ACC112 (cell line): ENCODE results near the gene LANCL3.

Source experiments
- H2AFZ ChIP-seq: fragments of 200-600 bp; sonication (generic); one replicate; pipeline ENCODE4 v1.6.0; 2017; ENCODE audit warnings: antibody characterized with exemption, low read length; ENCODE audit not compliant: unreplicated experiment
- H3K27ac ChIP-seq: fragments of 200-600 bp; sonication (generic); 2 replicates; pipeline ENCODE4 v1.5.1; 2014; ENCODE audit warnings: low read depth, mild to moderate bottlenecking, antibody characterized with exemption, low read length, moderate library complexity
- H3K27me3 ChIP-seq: fragments of 200-600 bp; sonication (generic); 2 replicates; pipeline ENCODE4 v1.6.1; 2014; ENCODE audit warnings: mild to moderate bottlenecking, antibody characterized with exemption, low read length, moderate library complexity, mixed read lengths; ENCODE audit not compliant: insufficient read depth
- H3K36me3 ChIP-seq: fragments of 200-600 bp; sonication (generic); 2 replicates; pipeline ENCODE4 v1.6.1; 2016; ENCODE audit warnings: mild to moderate bottlenecking, antibody characterized with exemption, low read length, moderate library complexity, mixed read lengths; ENCODE audit not compliant: insufficient read depth
- H3K4me1 ChIP-seq: fragments of 200-600 bp; sonication (generic); one replicate; pipeline ENCODE4 v1.6.1; 2016; ENCODE audit warnings: low read length, mixed read lengths; ENCODE audit not compliant: insufficient read depth, unreplicated experiment, control insufficient read depth
- H3K4me3 ChIP-seq: fragments of 200-600 bp; sonication (generic); 2 replicates; pipeline ENCODE4 v1.5.1; 2014; ENCODE audit warnings: mild to moderate bottlenecking, low read depth, low read length
- H3K79me2 ChIP-seq: fragments of 200-600 bp; sonication (generic); one replicate; pipeline ENCODE4 v1.6.0; 2016; ENCODE audit warnings: low read length; ENCODE audit not compliant: control insufficient read depth, unreplicated experiment, insufficient read depth

LANCL3 gene

GRCh38 chrX:37652589-37653231 is 81.2 kb downstream of the LANCL3 start:
- Histone ChIP-seq H3K27ac (no peak overlapping the region), H3K36me3 (no peaks in the 10 kb centered on the region), H3K4me3 (no peak overlapping the region), H2AFZ (no peak overlapping the region), H3K79me2 (no peaks in the 10 kb centered on the region), H3K4me1 (no peaks in the 10 kb centered on the region), H3K27me3 (peaks cover 3% of the 10 kb centered on the region; the same call in 1 of the 2 replicates)

DNA sequence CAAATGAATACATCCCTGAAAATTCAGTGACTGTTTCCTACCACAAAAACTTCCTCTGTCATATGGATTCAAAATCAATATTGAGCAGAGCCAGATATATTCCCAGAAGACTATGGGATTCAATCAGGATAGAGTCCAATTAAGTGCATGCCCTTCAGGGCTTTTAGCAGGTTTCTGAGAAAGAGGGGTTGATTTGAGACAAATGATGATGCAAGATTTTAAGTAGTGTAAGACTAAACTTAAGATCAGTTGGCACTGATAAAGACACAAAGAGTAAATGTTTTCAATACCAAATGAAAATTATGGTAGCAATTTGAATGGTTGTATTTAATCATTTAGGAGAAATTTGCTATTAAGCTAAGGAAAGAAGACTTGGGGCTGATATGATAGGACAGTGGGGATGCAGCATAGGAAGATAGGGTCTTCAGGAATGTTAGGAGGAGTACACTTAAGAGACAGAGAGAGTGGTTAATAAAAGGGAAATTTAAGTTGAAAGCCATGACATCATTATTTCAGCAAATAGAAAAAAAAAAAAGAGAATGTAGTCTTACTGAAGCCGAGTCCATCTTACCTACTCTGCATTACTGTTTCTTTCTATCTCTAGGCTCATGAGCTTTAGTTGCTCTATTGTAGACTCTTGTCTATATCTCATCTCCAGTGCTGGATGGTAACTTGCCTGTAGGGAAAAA is 82.1 kb downstream of the LANCL3 start:
- H3K4me1 ChIP-seq: no peaks in the 10 kb centered on the region
- H3K36me3 ChIP-seq: no peaks in the 10 kb centered on the region
- no peak overlapping the region for H2AFZ ChIP-seq
- H3K27ac ChIP-seq: no peak overlapping the region
- H3K4me3 ChIP-seq: no peak overlapping the region
- peaks cover 3% of the 10 kb centered on the region; the same call in 1 of the 2 replicates for H3K27me3 ChIP-seq
- H3K79me2 ChIP-seq: no peaks in the 10 kb centered on the region

DNA sequence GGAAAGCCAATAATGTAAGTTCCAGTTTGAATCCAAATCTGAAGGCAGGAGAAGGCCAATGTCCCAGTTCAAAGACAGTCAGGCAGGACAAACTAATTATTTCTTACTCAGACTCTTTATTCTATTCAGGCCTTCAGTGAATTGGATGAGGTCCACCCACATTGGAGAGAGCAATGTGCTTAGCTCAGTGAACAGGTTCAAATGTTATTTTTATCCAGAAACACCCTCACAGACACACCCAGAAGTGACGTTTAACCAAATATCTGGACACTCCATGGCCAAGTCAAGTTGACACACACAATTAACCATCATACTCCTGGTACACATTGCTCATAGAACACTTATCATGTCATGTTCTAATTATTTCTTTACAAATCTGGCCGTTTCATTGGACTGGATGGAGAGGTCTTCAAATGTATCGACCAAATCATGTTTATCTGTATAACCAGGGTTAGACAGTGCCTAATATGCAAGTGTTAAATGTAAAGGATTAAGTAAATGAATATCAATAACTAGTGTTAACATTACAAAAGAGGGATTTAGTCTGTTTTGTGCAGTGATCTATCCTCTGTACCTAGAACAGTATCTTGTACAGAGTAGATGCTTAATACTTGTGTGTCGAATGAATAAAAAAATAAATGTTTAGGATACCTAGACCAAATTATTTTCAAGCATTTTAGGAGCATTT is 87.0 kb downstream of the LANCL3 start:
- H3K79me2 ChIP-seq: no peaks in the 10 kb centered on the region
- H2AFZ ChIP-seq: no peak overlapping the region
- H3K36me3 ChIP-seq: no peaks in the 10 kb centered on the region
- H3K27me3 ChIP-seq: peaks cover 3% of the 10 kb centered on the region; the same call in 1 of the 2 replicates
- H3K4me3 ChIP-seq: no peak overlapping the region
- no peak overlapping the region for H3K27ac ChIP-seq
- H3K4me1 ChIP-seq: no peaks in the 10 kb centered on the region

DNA sequence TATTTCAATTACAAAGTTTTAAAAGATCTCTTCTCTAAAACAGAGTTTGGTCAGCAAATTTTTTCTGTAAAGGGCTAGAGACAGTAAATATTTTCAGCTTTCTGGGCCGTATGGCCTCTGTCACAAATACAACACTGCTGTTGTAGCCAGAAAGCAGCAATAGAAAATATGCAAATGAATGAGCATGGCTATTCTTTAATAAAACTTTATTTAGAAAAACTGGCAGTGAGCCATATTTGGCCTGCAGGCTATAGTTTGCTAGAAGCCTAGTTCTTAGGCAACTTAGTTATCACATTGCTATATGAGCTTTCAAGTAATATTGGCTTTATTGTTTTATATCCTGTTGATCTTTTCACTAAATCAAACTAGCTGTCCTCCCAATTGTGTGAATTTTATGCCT is 87.6 kb downstream of the LANCL3 start:
- no peaks in the 10 kb centered on the region for H3K36me3 ChIP-seq
- no peaks in the 10 kb centered on the region for H3K79me2 ChIP-seq

GRCh38 chrX:37662181-37662580 is 90.7 kb downstream of the LANCL3 start:
- H3K4me1 ChIP-seq: no peaks in the 10 kb centered on the region
- no peaks in the 10 kb centered on the region for H3K27me3 ChIP-seq
- no peak overlapping the region for H3K27ac ChIP-seq
- H3K4me3 ChIP-seq: no peak overlapping the region
- H3K79me2 ChIP-seq: no peaks in the 10 kb centered on the region
- no peak overlapping the region for H2AFZ ChIP-seq
- H3K36me3 ChIP-seq: no peaks in the 10 kb centered on the region

More for the DNA sequence above, 87.6 kb downstream of the LANCL3 start:
- H3K27ac ChIP-seq: no peak overlapping the region
- no peak overlapping the region for H3K4me3 ChIP-seq
- no peaks in the 10 kb centered on the region for H3K4me1 ChIP-seq
- peaks cover 3% of the 10 kb centered on the region; the same call in 1 of the 2 replicates for H3K27me3 ChIP-seq
- H2AFZ ChIP-seq: no peak overlapping the region

- Histone ChIP-seq H3K4me3 (no peak overlapping the region), H3K27me3 (no peaks in the 10 kb centered on the region), H3K79me2 (no peaks in the 10 kb centered on the region), H3K4me1 (no peaks in the 10 kb centered on the region), H2AFZ (no peak overlapping the region), H3K36me3 (no peaks in the 10 kb centered on the region), H3K27ac (no peak overlapping the region)
Observed at GRCh38 chrX:37666516-37666915, 95.1 kb downstream of the LANCL3 start.

- Histone ChIP-seq H3K79me2 (no peaks in the 10 kb centered on the region), H3K4me3 (no peak overlapping the region), H3K27ac (no peak overlapping the region), H3K27me3 (no peaks in the 10 kb centered on the region), H3K36me3 (no peaks in the 10 kb centered on the region), H2AFZ (no peak overlapping the region), H3K4me1 (no peaks in the 10 kb centered on the region)
Observed at GRCh38 chrX:37667141-37667540, 95.7 kb downstream of the LANCL3 start.

DNA sequence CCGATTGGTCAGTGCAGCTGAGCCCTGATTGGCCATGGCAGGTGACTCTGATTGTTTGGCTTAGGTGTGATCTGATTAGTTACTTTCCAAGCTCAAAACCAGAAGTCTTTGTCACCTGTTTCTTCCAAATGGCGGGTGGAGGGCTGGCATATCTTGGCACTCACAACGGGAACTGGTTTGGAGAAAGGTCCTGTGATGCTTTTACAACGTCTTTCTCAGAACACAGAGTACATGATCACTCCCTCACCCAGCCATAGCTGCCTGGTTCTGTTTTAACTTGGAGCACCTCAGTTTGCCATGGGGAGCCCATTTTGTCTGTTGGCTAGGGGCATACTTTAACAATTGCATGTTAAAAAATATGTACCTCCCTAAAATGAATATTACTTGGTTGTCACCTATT is 101.1 kb downstream of the LANCL3 start:
- no peaks in the 10 kb centered on the region for H3K36me3 ChIP-seq
- no peaks in the 10 kb centered on the region for H3K4me1 ChIP-seq
- no peak overlapping the region for H3K27ac ChIP-seq
- no peak overlapping the region for H2AFZ ChIP-seq
- no peak overlapping the region for H3K4me3 ChIP-seq
- H3K27me3 ChIP-seq: no peaks in the 10 kb centered on the region
- H3K79me2 ChIP-seq: no peaks in the 10 kb centered on the region

- H3K79me2 ChIP-seq: no peaks in the 10 kb centered on the region
- H3K4me3 ChIP-seq: no peak overlapping the region
- H3K27ac ChIP-seq: no peak overlapping the region
- no peak overlapping the region for H2AFZ ChIP-seq
- H3K27me3 ChIP-seq: no peaks in the 10 kb centered on the region
- H3K36me3 ChIP-seq: no peaks in the 10 kb centered on the region
- no peaks in the 10 kb centered on the region for H3K4me1 ChIP-seq
Observed at GRCh38 chrX:37676811-37677210, 105.3 kb downstream of the LANCL3 start.

- Histone ChIP-seq H3K4me3 (no peak overlapping the region), H2AFZ (no peak overlapping the region), H3K36me3 (no peaks in the 10 kb centered on the region), H3K27ac (no peak overlapping the region), H3K27me3 (no peaks in the 10 kb centered on the region), H3K79me2 (no peaks in the 10 kb centered on the region), H3K4me1 (no peaks in the 10 kb centered on the region)
Observed at GRCh38 chrX:37677243-37677642, 105.8 kb downstream of the LANCL3 start.

GRCh38 chrX:37677765-37678164 is 106.3 kb downstream of the LANCL3 start:
- no peaks in the 10 kb centered on the region for H3K79me2 ChIP-seq
- H3K27ac ChIP-seq: no peak overlapping the region
- no peaks in the 10 kb centered on the region for H3K4me1 ChIP-seq
- H2AFZ ChIP-seq: no peak overlapping the region
- no peaks in the 10 kb centered on the region for H3K36me3 ChIP-seq
- no peaks in the 10 kb centered on the region for H3K27me3 ChIP-seq
- no peak overlapping the region for H3K4me3 ChIP-seq
